OCI-LY7 (cell line): ENCODE results near the gene PHF24. TPM values are rescaled to one million over a fixed set of nuclear protein-coding genes. Genes with fewer than 3 reads are reported as not detected.

Source experiments
- BruUV-seq: library from RNA; stranded (reverse); fragments of 400-500 nt; replicated peaks from 2 replicates; lab custom pipeline; 2021; lab: Mats Ljungman, UMichigan
- CTCF ChIA-PET: fragments of 300-600 bp; sonication (Branson Sonifier 250); formaldehyde crosslinking; loops from one replicate; lab custom pipeline; 2022; ENCODE audit warnings: antibody characterized with exemption; ENCODE audit not compliant: unreplicated experiment; lab: Charles Lee
- POLR2A ChIA-PET: fragments of 300-600 bp; sonication (Branson Sonifier 250); formaldehyde crosslinking; loops from one replicate; lab custom pipeline; 2022; ENCODE audit warnings: antibody characterized with exemption; lab: Charles Lee
- DNase-seq: peaks from one replicate; pipeline ENCODE4 v3.0.0-alpha.2; 2015; ENCODE audit warnings: low spot score
- H2AFZ ChIP-seq: fragments of 200-600 bp; sonication (generic), shearing (Covaris generic); 2 replicates; pipeline ENCODE4 v1.6.1; 2014; ENCODE audit warnings: mild to moderate bottlenecking, antibody characterized with exemption, low read length, moderate library complexity
- H3K27ac ChIP-seq: fragments of 200-600 bp; sonication (generic); 2 replicates; pipeline ENCODE4 v1.5.1; 2014; ENCODE audit warnings: mixed run types, low read depth, mild to moderate bottlenecking, moderate library complexity, low read length, inconsistent platforms; ENCODE audit not compliant: poor library complexity, severe bottlenecking
- H3K36me3 ChIP-seq: fragments of 200-600 bp; sonication (generic); 2 replicates; pipeline ENCODE4 v1.6.1; 2014; ENCODE audit warnings: mild to moderate bottlenecking, antibody characterized with exemption, low read length, moderate library complexity, mixed read lengths; ENCODE audit not compliant: insufficient read depth
- H3K4me1 ChIP-seq: fragments of 200-600 bp; sonication (generic); 2 replicates; pipeline ENCODE4 v1.5.1; 2014; ENCODE audit warnings: mild to moderate bottlenecking, low read length; ENCODE audit not compliant: insufficient read depth, poor library complexity, severe bottlenecking
- H3K4me2 ChIP-seq: fragments of 200-600 bp; sonication (generic); 2 replicates; pipeline ENCODE4 v1.6.1; 2014; ENCODE audit warnings: mild to moderate bottlenecking, low read length
- H3K4me3 ChIP-seq: fragments of 200-600 bp; sonication (generic); 2 replicates; pipeline ENCODE4 v1.5.1; 2014; ENCODE audit warnings: mild to moderate bottlenecking, low read depth, low read length; ENCODE audit not compliant: poor library complexity, severe bottlenecking
- H3K79me2 ChIP-seq: fragments of 200-600 bp; sonication (generic); 2 replicates; pipeline ENCODE4 v1.6.1; 2016; ENCODE audit warnings: low read depth, mild to moderate bottlenecking, low read length, moderate library complexity, mixed read lengths; ENCODE audit not compliant: insufficient read depth
- H3K9me2 ChIP-seq: fragments of 200-600 bp; sonication (generic); 2 replicates; pipeline ENCODE4 v1.6.1; 2016; ENCODE audit warnings: mild to moderate bottlenecking, low read length, mixed read lengths; ENCODE audit not compliant: insufficient read depth
- H3K9me3 ChIP-seq: fragments of 200-600 bp; sonication (generic); 2 replicates; pipeline ENCODE4 v1.6.1; 2014; ENCODE audit warnings: mild to moderate bottlenecking, mixed run types, low read length, mixed read lengths
- H4K20me1 ChIP-seq: fragments of 200-600 bp; sonication (generic); 2 replicates; pipeline ENCODE4 v1.6.1; 2014; ENCODE audit warnings: mild to moderate bottlenecking, antibody characterized with exemption, low read length, moderate library complexity, mixed read lengths; ENCODE audit not compliant: insufficient read depth
- EZH2phosphoT487 ChIP-seq: fragments of 200-600 bp; sonication (generic); IDR thresholded peaks from 2 replicates; pipeline ENCODE4 v1.6.1; 2018; ENCODE audit warnings: low read depth, borderline replicate concordance, mild to moderate bottlenecking, mixed run types, antibody characterized with exemption, low read length, moderate library complexity, mixed read lengths
- intact Hi-C: fragments of 100-400 bp; cut with micrococcal nuclease; formaldehyde crosslinking; loops from one replicate; pipeline ENCODE4 v1.10.0; 2022; ENCODE audit not compliant: unreplicated experiment
- total RNA-seq, 2 experiments: library from RNA; depleted of rRNA in 1 of 2; stranded (reverse); fragments of >200 nt in 1 of 2; shearing (Covaris generic) in 1 of 2; gene quantifications; 2 replicates each; pipeline ENCODE4 v1.2.3, GENCODE V29; 2014 to 2022
- TF ChIP-seq, protein P1 (sequence below): fragments of 200-600 bp; sonication (generic); conservative IDR thresholded peaks from 2 replicates; pipeline ENCODE4 v1.5.1; 2014; ENCODE audit warnings: mild to moderate bottlenecking, antibody characterized with exemption, low read length, moderate library complexity, mixed read lengths

Gene PHF24
- total RNA-seq, 2 experiments from 2014 or later, result not detected

DNA sequence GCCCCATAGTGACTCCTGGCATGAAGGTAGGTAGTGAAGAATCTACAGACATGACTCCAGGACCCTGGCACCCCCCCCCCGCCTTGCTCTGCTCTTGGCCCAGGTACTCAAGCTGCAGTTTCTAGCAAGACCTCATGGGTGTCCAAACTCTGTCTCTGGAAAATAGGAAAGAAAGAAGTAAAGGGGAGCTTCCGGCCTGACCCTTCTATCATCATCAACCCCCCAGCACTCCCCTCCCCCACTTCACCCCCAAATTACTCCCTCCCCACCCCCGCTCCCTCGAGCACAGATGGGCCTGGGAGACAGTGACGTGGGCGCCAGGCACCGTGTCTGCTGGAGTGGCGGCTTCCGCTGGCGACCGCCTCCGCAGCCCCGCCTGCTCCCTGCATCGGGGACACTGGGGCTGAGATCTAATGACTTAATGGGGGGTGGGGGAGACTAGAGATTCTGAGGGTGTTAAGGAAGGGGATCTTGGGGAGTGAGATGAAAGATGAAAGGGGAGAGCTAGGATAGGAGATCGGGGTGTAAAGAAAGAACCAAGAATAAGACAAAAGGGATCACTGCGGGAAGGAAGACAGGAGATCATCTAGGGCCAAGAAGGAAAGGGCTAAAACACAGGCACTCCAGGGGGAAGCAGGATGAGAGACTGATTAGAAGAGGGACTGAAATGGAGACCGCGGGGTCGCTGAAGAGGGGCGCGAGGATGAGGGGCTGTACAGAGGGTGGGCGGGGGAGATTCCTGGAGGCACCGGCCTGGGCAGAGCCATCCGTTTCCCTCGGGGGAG lies 30.3 kb downstream of the PHF24 start:
- intact Hi-C loops, result loop anchor here (1.0 to 5.0 kb wide), 4 partner anchors 84 to 174 kb away; partner anchors contain the start of genes ATOSB, STOML2, UNC13B and VCP
- Histone ChIP-seq H3K36me3 (no peaks in the 10 kb centered on the region), H3K4me1 (peaks cover 60% of the 10 kb centered on the region), H3K9me3 (no peaks in the 10 kb centered on the region), H3K27ac (peak overlapping the region; percentile 13), H3K4me2 (peak overlapping the region; percentile 71), H3K79me2 (no peaks in the 10 kb centered on the region), H3K9me2 (no peaks in the 10 kb centered on the region), H4K20me1 (no peaks in the 10 kb centered on the region), H3K4me3 (peak overlapping the region; percentile 66), H2AFZ (peak overlapping the region; percentile 56)
- ChIA-PET POLR2A (interaction anchor here (0.7 kb wide), 3 partner anchors 86 to 1557 kb away, joined by 3 to 4 read pairs (median 3); no protein-coding TSS in a partner anchor), CTCF (no interaction called here)
- no TSS peak for BruUV-seq
- TF ChIP-seq EZH2phosphoT487, result no peak
- TF ChIP-seq, protein P1, sequence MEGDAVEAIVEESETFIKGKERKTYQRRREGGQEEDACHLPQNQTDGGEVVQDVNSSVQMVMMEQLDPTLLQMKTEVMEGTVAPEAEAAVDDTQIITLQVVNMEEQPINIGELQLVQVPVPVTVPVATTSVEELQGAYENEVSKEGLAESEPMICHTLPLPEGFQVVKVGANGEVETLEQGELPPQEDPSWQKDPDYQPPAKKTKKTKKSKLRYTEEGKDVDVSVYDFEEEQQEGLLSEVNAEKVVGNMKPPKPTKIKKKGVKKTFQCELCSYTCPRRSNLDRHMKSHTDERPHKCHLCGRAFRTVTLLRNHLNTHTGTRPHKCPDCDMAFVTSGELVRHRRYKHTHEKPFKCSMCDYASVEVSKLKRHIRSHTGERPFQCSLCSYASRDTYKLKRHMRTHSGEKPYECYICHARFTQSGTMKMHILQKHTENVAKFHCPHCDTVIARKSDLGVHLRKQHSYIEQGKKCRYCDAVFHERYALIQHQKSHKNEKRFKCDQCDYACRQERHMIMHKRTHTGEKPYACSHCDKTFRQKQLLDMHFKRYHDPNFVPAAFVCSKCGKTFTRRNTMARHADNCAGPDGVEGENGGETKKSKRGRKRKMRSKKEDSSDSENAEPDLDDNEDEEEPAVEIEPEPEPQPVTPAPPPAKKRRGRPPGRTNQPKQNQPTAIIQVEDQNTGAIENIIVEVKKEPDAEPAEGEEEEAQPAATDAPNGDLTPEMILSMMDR, result no peak
- DNase-seq, result no peak

DNA sequence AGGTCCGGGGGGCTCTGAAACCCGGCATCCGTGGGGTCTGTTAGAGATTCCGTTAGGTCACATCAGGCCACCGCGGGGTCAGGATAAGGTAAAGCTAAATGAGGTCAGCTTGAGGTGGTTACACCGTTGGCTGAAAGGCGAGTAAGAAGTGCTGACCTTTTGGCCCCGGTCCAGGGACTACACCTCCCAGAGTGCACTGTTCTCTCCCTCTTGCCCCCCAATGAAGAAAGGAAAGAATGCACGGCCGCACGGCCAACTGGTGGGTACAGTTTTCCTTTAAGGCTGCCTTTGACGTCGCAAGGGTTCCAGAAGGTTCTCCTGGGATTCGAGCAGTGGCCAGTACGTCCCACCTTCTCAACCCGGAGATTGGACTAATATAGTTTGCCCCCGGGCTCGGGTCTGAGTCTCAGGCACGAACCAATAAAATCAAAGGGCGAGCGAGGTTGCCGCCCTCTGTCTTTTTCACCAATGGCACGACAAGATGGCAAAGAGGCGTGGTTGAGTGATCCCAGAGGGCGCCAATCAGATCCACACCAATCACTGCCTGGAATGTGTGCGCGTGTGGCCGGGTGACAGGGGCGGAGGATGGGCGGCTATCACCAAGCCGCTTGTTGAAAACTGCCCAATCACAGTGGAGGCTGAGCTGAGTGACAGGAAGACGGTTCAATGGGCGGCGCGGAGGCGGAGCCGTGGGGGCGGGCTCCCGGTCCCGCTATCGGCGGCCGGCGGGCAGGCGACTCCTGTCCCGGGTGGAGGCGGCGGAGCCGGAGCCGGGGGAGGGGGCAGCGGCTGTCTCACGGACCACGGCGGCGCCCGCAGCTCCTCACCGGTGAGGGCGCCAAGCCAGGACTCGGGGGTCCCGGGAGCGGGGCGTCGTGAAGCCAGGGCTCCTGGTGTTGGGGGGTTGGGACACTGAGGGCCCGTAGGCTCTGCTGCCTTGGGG lies 31.2 kb downstream of the PHF24 start, which contains the start of gene DNAJB5:
Gene DNAJB5, plus strand, starts transcription at position 743 of the 943 bp plus-strand sequence. CDS start 886 bp downstream, outside the sequence.
- Histone ChIP-seq H3K9me3 (no peaks in the 10 kb centered on the region), H2AFZ (peak within 1 kb of the TSS; percentile 62), H3K4me1 (peaks cover 58% of the 10 kb centered on the region), H3K4me3 (peak within 1 kb of the TSS; percentile 79), H3K4me2 (peak within 1 kb of the TSS; percentile 77), H3K9me2 (no peaks in the 10 kb centered on the region), H3K79me2 (no peaks in the 10 kb centered on the region), H3K27ac (peak within 1 kb of the TSS; percentile 13), H3K36me3 (no peaks in the 10 kb centered on the region), H4K20me1 (no peaks in the 10 kb centered on the region)
- intact Hi-C loops, result loop anchor here (1.0 to 5.0 kb wide), 4 partner anchors 83 to 173 kb away; partner anchors contain the start of genes ATOSB, STOML2, UNC13B and VCP
- TF ChIP-seq, protein P1, result no peak
- TF ChIP-seq EZH2phosphoT487, result no peak
- ChIA-PET CTCF (interaction anchor here (0.6 kb wide), 2 partner anchors 61 to 660 kb away, joined by 3 to 5 read pairs; no protein-coding TSS in a partner anchor), POLR2A (interaction anchor here (0.5 to 1.9 kb wide), 2 partner anchors 38 to 355 kb away, joined by 4 to 5 read pairs; no protein-coding TSS in a partner anchor)
- BruUV-seq, result no TSS peak
- DNase-seq, result peak; percentile 98
